Caco-2 (cell line): ENCODE results near the gene WASHC2C. TPM values are rescaled to one million over a fixed set of nuclear protein-coding genes. Genes with fewer than 3 reads are reported as not detected.

Source experiments
- total RNA-seq: library from RNA; stranded (reverse); gene quantifications from 2 replicates; pipeline ENCODE4 v1.2.3, GENCODE V29; 2022

WASHC2C gene
- total RNA-seq, 1 experiment from 2014 or later, result 48.1 TPM

Other genes starting within 250 kb of the WASHC2C start
- gene ZFAND4, start 54.5 kb upstream of the WASHC2C start, total RNA-seq, result 8.8 and 9.3 TPM in 2 replicates
- gene AGAP4, start 120.2 kb downstream of the WASHC2C start, total RNA-seq, result 44.5 and 45.2 TPM in 2 replicates
- 141 and 142 TPM in 2 replicates for gene TIMM23, start 245.2 kb downstream of the WASHC2C start, total RNA-seq